IMR-90 (cell line): ENCODE data around the gene THADA. TPM values are rescaled to one million over a fixed set of nuclear protein-coding genes. Genes with fewer than 3 reads are reported as not detected.

Experiments used
- ATAC-seq: fragments of 200-7000 bp; cut with Tn5 transposase; 2 replicates; pipeline ENCODE4 v1.9.1; 2020; ENCODE audit warnings: low read depth, mild to moderate bottlenecking, moderate library complexity
- BruUV-seq: library from RNA; stranded (reverse); fragments of 400-500 nt; replicated peaks from 2 replicates; lab custom pipeline; 2021; lab: Mats Ljungman, UMichigan
- CTCF ChIA-PET: fragments of 300-600 bp; formaldehyde crosslinking; extraction: SDS; loops from one replicate; lab custom pipeline; 2021; ENCODE audit warnings: antibody characterized with exemption; lab: Yijun Ruan, JAX
- POLR2A ChIA-PET: fragments of 300-600 bp; sonication (Branson Sonifier 250); formaldehyde crosslinking; loops from one replicate; lab custom pipeline; 2022; ENCODE audit warnings: antibody characterized with exemption; ENCODE audit not compliant: unreplicated experiment; lab: Charles Lee
- DNase-seq: peaks from one replicate; pipeline ENCODE4 v3.0.0; 2013
- H2AFZ ChIP-seq: replicated peaks from 2 replicates; pipeline ENCODE3; 2013; ENCODE audit warnings: low read length, mild to moderate bottlenecking; ENCODE audit not compliant: poor library complexity
- H2AK5ac ChIP-seq: 2 replicates; pipeline ENCODE4 v1.6.1; 2013; ENCODE audit warnings: low read depth, low read length, inconsistent platforms
- H2AK9ac ChIP-seq: replicated peaks from 2 replicates; pipeline ENCODE3; 2013; ENCODE audit warnings: mild to moderate bottlenecking, low read depth, low read length, moderate library complexity; ENCODE audit not compliant: poor library complexity
- H2BK120ac ChIP-seq: 2 replicates; pipeline ENCODE4 v1.6.1; 2013; ENCODE audit warnings: low read depth, low read length, inconsistent platforms
- H2BK15ac ChIP-seq: 3 replicates; pipeline ENCODE4 v1.6.1; 2013; ENCODE audit warnings: low read depth, low read length, inconsistent platforms
- H2BK20ac ChIP-seq: 2 replicates; pipeline ENCODE4 v1.6.1; 2013; ENCODE audit warnings: low read depth, mild to moderate bottlenecking, inconsistent platforms, low read length, moderate library complexity
- H2BK5ac ChIP-seq: 2 replicates; pipeline ENCODE4 v1.6.1; 2013; ENCODE audit warnings: mild to moderate bottlenecking, low read depth, low read length, inconsistent platforms; ENCODE audit not compliant: poor library complexity, severe bottlenecking
- H3K14ac ChIP-seq: replicated peaks from 2 replicates; pipeline ENCODE4 v1.6.1; 2013; ENCODE audit warnings: low read depth, low read length, inconsistent platforms
- H3K18ac ChIP-seq: 2 replicates; pipeline ENCODE4 v1.6.1; 2013; ENCODE audit warnings: low read depth, low read length, control low read depth
- H3K23ac ChIP-seq: 2 replicates; pipeline ENCODE4 v1.6.1; 2013; ENCODE audit warnings: low read depth, low read length, inconsistent platforms
- H3K27ac ChIP-seq: 2 replicates; pipeline ENCODE4 v1.5.1; 2013; ENCODE audit warnings: mild to moderate bottlenecking, control low read depth, low read length; ENCODE audit not compliant: insufficient read depth
- H3K27me3 ChIP-seq: 2 replicates; pipeline ENCODE4 v1.6.1; 2013; ENCODE audit warnings: low read length; ENCODE audit not compliant: control insufficient read depth, insufficient read depth
- H3K36me3 ChIP-seq: 2 replicates; pipeline ENCODE4 v1.6.1; 2013; ENCODE audit warnings: low read length, mixed read lengths; ENCODE audit not compliant: control insufficient read depth, insufficient read depth
- H3K4ac ChIP-seq: 2 replicates; pipeline ENCODE4 v1.6.1; 2013; ENCODE audit warnings: low read depth, low read length, inconsistent platforms
- H3K4me1 ChIP-seq: 2 replicates; pipeline ENCODE4 v1.6.1; 2013; ENCODE audit warnings: low read length, mixed read lengths; ENCODE audit not compliant: control insufficient read depth, insufficient read depth
- H3K4me2 ChIP-seq: 2 replicates; pipeline ENCODE4 v1.6.1; 2013; ENCODE audit warnings: low read depth, mild to moderate bottlenecking, control low read depth, low read length, moderate library complexity
- H3K4me3 ChIP-seq: 2 replicates; pipeline ENCODE4 v1.5.1; 2013; ENCODE audit warnings: low read depth, mild to moderate bottlenecking, control low read depth, low read length, moderate library complexity; ENCODE audit not compliant: insufficient read depth
- H3K56ac ChIP-seq: 2 replicates; pipeline ENCODE4 v1.6.1; 2013; ENCODE audit warnings: low read length, inconsistent platforms; ENCODE audit not compliant: insufficient read depth; ENCODE audit errors: extremely low read depth
- H3K79me1 ChIP-seq, 2 experiments: 2 replicates each; pipeline ENCODE4 v1.6.1; 2013; ENCODE audit warnings: low read length in 2 of 2, inconsistent platforms in 1 of 2, low read depth in 1 of 2
- H3K9ac ChIP-seq: 2 replicates; pipeline ENCODE4 v1.6.1; 2013; ENCODE audit warnings: low read depth, low read length, control low read depth
- H3K9me1 ChIP-seq: 2 replicates; pipeline ENCODE4 v1.6.1; 2013; ENCODE audit warnings: low read length, inconsistent platforms; ENCODE audit not compliant: insufficient read depth
- H3K9me3 ChIP-seq: 2 replicates; pipeline ENCODE4 v1.6.1; 2013; ENCODE audit warnings: low read length; ENCODE audit not compliant: control insufficient read depth, insufficient read depth
- H4K20me1 ChIP-seq: 2 replicates; pipeline ENCODE4 v1.6.1; 2013; ENCODE audit warnings: low read length, inconsistent platforms; ENCODE audit not compliant: insufficient read depth
- H4K5ac ChIP-seq: 2 replicates; pipeline ENCODE4 v1.6.1; 2013; ENCODE audit warnings: mild to moderate bottlenecking, low read depth, low read length, control low read depth
- H4K8ac ChIP-seq, 2 experiments: 2 replicates each; pipeline ENCODE4 v1.6.1; 2013; ENCODE audit warnings: low read depth in 2 of 2, low read length in 2 of 2, control low read depth in 1 of 2, inconsistent platforms in 1 of 2
- H4K91ac ChIP-seq: 2 replicates; pipeline ENCODE4 v1.6.1; 2013; ENCODE audit warnings: low read depth, low read length, inconsistent platforms; ENCODE audit not compliant: insufficient read depth
- BHLHE40 ChIP-seq: fragments of 150-350 bp; IDR thresholded peaks from 2 replicates; pipeline ENCODE4 v1.6.1; 2016; ENCODE audit warnings: mild to moderate bottlenecking, low read depth, low read length
- ELK1 ChIP-seq: fragments of 150-350 bp; IDR thresholded peaks from 2 replicates; pipeline ENCODE4 v1.6.1; 2016; ENCODE audit warnings: low read depth, mild to moderate bottlenecking, low read length, moderate library complexity, borderline replicate concordance
- RCOR1 ChIP-seq: IDR thresholded peaks from 2 replicates; pipeline ENCODE4 v1.6.1; 2012; ENCODE audit warnings: mild to moderate bottlenecking, low read length, improper control_type of control experiment; ENCODE audit not compliant: insufficient replicate concordance
- RFX5 ChIP-seq: IDR thresholded peaks from 2 replicates; pipeline ENCODE4 v1.8.0; 2012; ENCODE audit warnings: low read depth, mild to moderate bottlenecking, low read length, moderate library complexity
- WGBS, 2 experiments: methylation state at CpG; one replicate each; pipeline versions ENCODE4 v1.1.5 to v1.1.7; 2013; ENCODE audit warnings: missing lambda C conversion rate in 2 of 2; ENCODE audit not compliant: insufficient read length in 1 of 2; ENCODE audit errors: extremely low coverage in 2 of 2; 5-methylcytosine and 5-hydroxymethylcytosine counted together
- dilution Hi-C: fragments of 300-500 bp; cut with HindIII; formaldehyde crosslinking; loops from one replicate; pipeline ENCODE4 v1.14.3; 2018; ENCODE audit warnings: low sequenced_read_pairs; ENCODE audit not compliant: unreplicated experiment
- in situ Hi-C: fragments of 300-500 bp; cut with MboI; formaldehyde crosslinking; loops from 3 replicates; pipeline ENCODE4 v1.14.3; 2019; ENCODE audit warnings: low sequenced_read_pairs, inconsistent platforms, mixed read lengths
- intact Hi-C: fragments of 100-400 bp; cut with micrococcal nuclease; formaldehyde crosslinking; loops from 2 replicates; pipeline ENCODE4 v1.10.0; 2022
- polyA plus RNA-seq, 3 experiments: library from polyadenylated mRNA; depleted of rRNA; stranded (reverse); fragments of >200 nt; gene quantifications; 2 replicates each; pipeline ENCODE4 v1.2.3, GENCODE V29; 2012; ENCODE audit warnings: low replicate concordance in 1 of 3
- total RNA-seq: library from RNA; depleted of rRNA; stranded (reverse); fragments of >200 nt; gene quantifications from 2 replicates; pipeline ENCODE4 v1.2.3, GENCODE V29; 2012

THADA gene
- total and polyA plus RNA-seq, 2 of the 4 experiments (the other 2 are of a cell fraction) = 10.5 to 21.3 TPM

- Histone ChIP-seq H2AK9ac (no peak overlapping the region), H3K27me3 (no peaks in the 10 kb centered on the region), H3K4me2 (no peak overlapping the region), H3K4me1 (no peaks in the 10 kb centered on the region), H4K91ac (no peak overlapping the region), H3K14ac (no peak overlapping the region), H3K9me1 (no peaks in the 10 kb centered on the region), H3K79me1 (peaks cover 0 to 5% of the 10 kb centered on the region in 2 experiments; a peak in 2 of 4 replicates), H3K4me3 (no peak overlapping the region), H4K5ac (no peak overlapping the region), H3K36me3 (no peaks in the 10 kb centered on the region), H4K20me1 (no peaks in the 10 kb centered on the region), H3K4ac (no peak overlapping the region), H2BK15ac (no peak overlapping the region; the same call in 2 of the 3 replicates), H2AFZ (no peak overlapping the region), H3K23ac (no peak overlapping the region), H2BK120ac (no peak overlapping the region), H2AK5ac (no peak overlapping the region), H3K18ac (no peak overlapping the region), H2BK20ac (no peak overlapping the region), H4K8ac (no peak overlapping the region), H2BK5ac (no peak overlapping the region), H3K27ac (no peak overlapping the region), H3K56ac (no peak overlapping the region), H3K9me3 (no peaks in the 10 kb centered on the region), H3K9ac (no peak overlapping the region)
- BruUV-seq = no TSS peak
- ATAC-seq (no peak), DNase-seq (no peak)
- CTCF ChIA-PET = no interaction called here
- POLR2A ChIA-PET = no interaction called here
- dilution Hi-C loops = no loop called here
- 100% methylated on average over 1 of the region's 3 CpGs; no CpG with 5 or more reads in 1 of the 2 experiments for WGBS, 2 experiments
- intact Hi-C loops = no loop called here
- in situ Hi-C loops = no loop called here
- no peak for TF ChIP-seq RFX5
- TF ChIP-seq BHLHE40 = no peak
- no peak for TF ChIP-seq ELK1
- TF ChIP-seq RCOR1 = no peak
Measured at GRCh38 chr2:43531251-43531650, 64.6 kb downstream of the THADA start.
